Prostate gland (tissue), 2 donors: ENCODE measurements around the gene ELF3. TPM values are rescaled to one million over a fixed set of nuclear protein-coding genes. Genes with fewer than 3 reads are reported as not detected.

Experiments
- DNase-seq: peaks from one replicate; pipeline ENCODE4 v3.0.0-alpha.2; 2019; ENCODE audit warnings: low spot score
- H3K27ac ChIP-seq, 2 donors: fragments of 200-600 bp; sonication (generic); 2 replicates each; pipeline ENCODE4 v1.5.1; 2017 to 2019
- H3K27me3 ChIP-seq: fragments of 200-600 bp; sonication (generic); replicated peaks from 2 replicates; pipeline ENCODE4 v1.5.1; 2019; ENCODE audit not compliant: insufficient read depth
- H3K36me3 ChIP-seq, 2 donors: fragments of 200-600 bp; sonication (generic); 1 replicate in 1 of 2; 2 replicates in 1 of 2; pipeline versions ENCODE4 v1.5.1 to v1.8.1; 2017 to 2019
- H3K4me1 ChIP-seq: fragments of 200-600 bp; sonication (generic); replicated peaks from 2 replicates; pipeline ENCODE4 v1.5.1; 2019
- H3K4me3 ChIP-seq, 2 donors: fragments of 200-600 bp; sonication (generic); 2 replicates each; pipeline ENCODE4 v1.5.1; 2017 to 2019
- H3K9me3 ChIP-seq: fragments of 200-600 bp; sonication (generic); 2 replicates; pipeline ENCODE4 v1.5.1; 2017
- POLR2A ChIP-seq: fragments of 450-650 bp; IDR thresholded peaks from one replicate; pipeline ENCODE4 v1.6.1; 2016; ENCODE audit warnings: antibody characterized with exemption, mild to moderate bottlenecking
- POLR2AphosphoS5 ChIP-seq: sonication (generic); formaldehyde crosslinking; IDR thresholded peaks from one replicate; pipeline ENCODE4 v1.6.1; 2017; ENCODE audit warnings: antibody characterized with exemption
- WGBS: methylation state at CpG from one replicate; pipeline ENCODE4 v1.1.5; 2018; 5-methylcytosine and 5-hydroxymethylcytosine counted together
- intact Hi-C: fragments of 100-400 bp; cut with DNase I; formaldehyde crosslinking; loops from one replicate; pipeline ENCODE4 v1.14.2; 2022
- total RNA-seq, 2 donors: library from RNA; depleted of rRNA; stranded (reverse); fragments of >200 nt; gene quantifications; one replicate each; pipeline ENCODE4 v1.1.0, GENCODE V29; 2016
- TF ChIP-seq, protein P1 (sequence below), 4 experiments: fragments of 200-600 bp in 2 of 4; fragments of 450-650 bp in 2 of 4; sonication (generic) in 2 of 4; IDR thresholded peaks; 1 replicate in 3 of 4; 2 replicates in 1 of 4; pipeline ENCODE4 v1.5.1; 2016 to 2019; ENCODE audit warnings: antibody characterized with exemption in 4 of 4, mild to moderate bottlenecking in 2 of 4, moderate library complexity in 2 of 4

ELF3 gene
- total RNA-seq, 2 donors from 2014 or later: 74.4 to 191 TPM

DNA sequence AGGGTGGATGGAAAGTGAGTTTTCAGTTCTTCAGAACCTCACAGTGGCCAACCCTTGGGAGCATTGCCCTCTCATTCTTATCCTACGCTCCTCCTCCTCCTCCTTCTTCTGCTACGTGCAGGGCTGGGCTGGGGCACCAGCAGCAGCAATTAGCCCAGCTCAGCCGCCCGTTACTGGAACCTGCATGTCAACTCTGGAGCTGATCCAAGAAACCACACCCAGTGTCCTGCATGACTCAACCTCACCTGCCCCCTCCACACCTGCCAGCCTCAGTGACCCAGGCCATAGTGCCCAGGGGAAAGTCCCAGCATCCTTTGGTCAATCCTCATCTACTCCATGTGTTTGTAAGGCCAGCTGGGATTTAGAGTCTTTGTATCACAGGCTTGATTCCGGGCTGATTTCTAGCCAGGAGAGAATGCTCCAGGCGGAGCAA lies 12.6 kb downstream of the ELF3 start:
- DNase-seq: peak; percentile 72
- 45% methylated on average over 6 of the region's 6 CpGs for WGBS
- TF ChIP-seq POLR2AphosphoS5: peak; percentile 34
- TF ChIP-seq POLR2A: no peak
- TF ChIP-seq, protein P1, sequence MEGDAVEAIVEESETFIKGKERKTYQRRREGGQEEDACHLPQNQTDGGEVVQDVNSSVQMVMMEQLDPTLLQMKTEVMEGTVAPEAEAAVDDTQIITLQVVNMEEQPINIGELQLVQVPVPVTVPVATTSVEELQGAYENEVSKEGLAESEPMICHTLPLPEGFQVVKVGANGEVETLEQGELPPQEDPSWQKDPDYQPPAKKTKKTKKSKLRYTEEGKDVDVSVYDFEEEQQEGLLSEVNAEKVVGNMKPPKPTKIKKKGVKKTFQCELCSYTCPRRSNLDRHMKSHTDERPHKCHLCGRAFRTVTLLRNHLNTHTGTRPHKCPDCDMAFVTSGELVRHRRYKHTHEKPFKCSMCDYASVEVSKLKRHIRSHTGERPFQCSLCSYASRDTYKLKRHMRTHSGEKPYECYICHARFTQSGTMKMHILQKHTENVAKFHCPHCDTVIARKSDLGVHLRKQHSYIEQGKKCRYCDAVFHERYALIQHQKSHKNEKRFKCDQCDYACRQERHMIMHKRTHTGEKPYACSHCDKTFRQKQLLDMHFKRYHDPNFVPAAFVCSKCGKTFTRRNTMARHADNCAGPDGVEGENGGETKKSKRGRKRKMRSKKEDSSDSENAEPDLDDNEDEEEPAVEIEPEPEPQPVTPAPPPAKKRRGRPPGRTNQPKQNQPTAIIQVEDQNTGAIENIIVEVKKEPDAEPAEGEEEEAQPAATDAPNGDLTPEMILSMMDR (IDR thresholded peaks at IDR 0.05): no peak

DNA sequence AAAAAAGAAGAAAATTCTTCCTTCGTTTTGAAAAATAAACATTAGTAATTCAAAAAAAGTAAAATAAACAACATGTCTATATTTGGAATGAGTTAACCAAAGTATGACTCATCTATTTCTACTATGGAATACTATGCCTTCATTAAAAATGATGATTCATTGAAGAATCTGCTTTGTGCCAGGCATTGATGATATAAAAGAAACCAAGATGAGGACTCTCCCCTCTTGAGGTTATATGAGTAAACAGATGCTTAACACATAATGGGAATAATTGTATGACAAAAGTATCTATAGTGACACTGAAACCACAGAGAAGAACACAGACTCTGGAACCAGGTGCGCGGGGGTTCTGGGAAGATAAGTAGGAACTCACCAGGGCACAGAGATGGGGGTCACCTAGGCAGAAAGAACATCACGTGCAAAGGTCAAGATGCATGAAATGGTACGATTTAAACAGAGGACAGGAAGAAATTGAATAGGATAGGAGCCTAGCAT lies 18.8 kb downstream of the ELF3 start:
- 73% methylated on average over 5 of the region's 5 CpGs for WGBS
- Histone ChIP-seq H3K27me3 (no peaks in the 10 kb centered on the region), H3K9me3 (no peaks in the 10 kb centered on the region), H3K36me3 (no peaks in the 10 kb centered on the region), H3K4me3 (no peak overlapping the region), H3K4me1 (no peaks in the 10 kb centered on the region), H3K27ac (no peak overlapping the region)
- TF ChIP-seq POLR2AphosphoS5 (no peak), POLR2A (no peak)
- TF ChIP-seq, protein P1 (IDR thresholded peaks at IDR 0.05): no peak
- no peak for DNase-seq
- intact Hi-C loops: no loop called here

More for the DNA sequence above, 12.6 kb downstream of the ELF3 start:
- no peak overlapping the region for H3K4me3 ChIP-seq
- H3K9me3 ChIP-seq: no peaks in the 10 kb centered on the region
- H3K4me1 ChIP-seq: peaks cover 4% of the 10 kb centered on the region
- H3K27ac ChIP-seq: peak overlapping the region in 1 of 2 donors; percentile 7
- no peaks in the 10 kb centered on the region for H3K27me3 ChIP-seq
- H3K36me3 ChIP-seq: no peaks in the 10 kb centered on the region
- intact Hi-C loops: no loop called here

DNA sequence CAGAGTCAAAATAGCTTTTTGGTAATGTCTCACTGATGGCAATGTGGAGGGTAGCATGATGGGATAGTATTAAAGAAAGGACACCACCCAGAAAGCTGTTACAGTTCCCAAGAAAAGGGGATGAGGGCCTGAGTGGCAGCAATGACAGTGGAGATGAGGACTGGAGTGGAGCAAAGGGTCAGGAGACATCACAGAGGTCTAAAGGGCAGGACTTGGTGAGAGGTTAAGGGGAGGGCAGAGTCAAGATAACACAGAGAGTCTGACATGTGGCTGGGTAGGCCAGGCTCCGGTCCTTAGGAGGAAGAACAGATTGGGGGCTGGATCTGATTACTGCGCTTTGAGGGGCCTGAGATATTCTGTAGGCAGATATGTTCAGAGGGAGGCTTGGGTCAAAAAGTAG lies 19.3 kb downstream of the ELF3 start:
- Histone ChIP-seq H3K4me1 (peaks cover 3% of the 10 kb centered on the region), H3K27me3 (no peaks in the 10 kb centered on the region), H3K36me3 (no peaks in the 10 kb centered on the region), H3K4me3 (no peak overlapping the region), H3K27ac (no peak overlapping the region), H3K9me3 (no peaks in the 10 kb centered on the region)
- no peak for DNase-seq
- 93% methylated on average over 2 of the region's 2 CpGs for WGBS
- intact Hi-C loops: no loop called here
- TF ChIP-seq POLR2A: no peak
- TF ChIP-seq POLR2AphosphoS5: no peak
- TF ChIP-seq, protein P1 (IDR thresholded peaks at IDR 0.05): no peak

DNA sequence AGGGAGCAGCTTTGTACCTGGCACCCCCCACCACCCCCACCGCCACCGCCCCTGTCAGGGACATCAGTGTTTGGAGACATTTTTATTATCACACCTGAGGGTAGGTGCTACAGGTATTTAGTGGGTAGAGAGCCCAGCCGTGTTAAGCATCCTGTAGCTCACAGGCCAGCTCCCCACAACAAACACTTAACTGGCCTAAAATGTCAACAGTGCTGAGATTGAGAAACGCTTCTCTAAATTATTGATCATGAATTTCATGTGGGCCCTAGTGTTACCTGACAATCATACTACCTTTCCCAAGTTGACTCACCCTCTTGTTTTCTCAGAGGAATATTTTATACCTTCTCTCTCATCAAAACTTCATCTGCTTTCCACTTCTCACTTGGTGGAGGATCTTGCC lies 21.4 kb downstream of the ELF3 start:
- 59% methylated on average over 4 of the region's 4 CpGs for WGBS
- peaks cover 9% of the 10 kb centered on the region for H3K4me1 ChIP-seq
- DNase-seq: no peak
- no peaks in the 10 kb centered on the region for H3K9me3 ChIP-seq
- no peak overlapping the region for H3K4me3 ChIP-seq
- intact Hi-C loops: no loop called here
- no peak for TF ChIP-seq POLR2AphosphoS5
- no peak for TF ChIP-seq POLR2A
- TF ChIP-seq, protein P1 (IDR thresholded peaks at IDR 0.05): no peak
- H3K36me3 ChIP-seq: no peaks in the 10 kb centered on the region
- H3K27me3 ChIP-seq: no peaks in the 10 kb centered on the region
- peak overlapping the region; percentile 7 to 49 for H3K27ac ChIP-seq

DNA sequence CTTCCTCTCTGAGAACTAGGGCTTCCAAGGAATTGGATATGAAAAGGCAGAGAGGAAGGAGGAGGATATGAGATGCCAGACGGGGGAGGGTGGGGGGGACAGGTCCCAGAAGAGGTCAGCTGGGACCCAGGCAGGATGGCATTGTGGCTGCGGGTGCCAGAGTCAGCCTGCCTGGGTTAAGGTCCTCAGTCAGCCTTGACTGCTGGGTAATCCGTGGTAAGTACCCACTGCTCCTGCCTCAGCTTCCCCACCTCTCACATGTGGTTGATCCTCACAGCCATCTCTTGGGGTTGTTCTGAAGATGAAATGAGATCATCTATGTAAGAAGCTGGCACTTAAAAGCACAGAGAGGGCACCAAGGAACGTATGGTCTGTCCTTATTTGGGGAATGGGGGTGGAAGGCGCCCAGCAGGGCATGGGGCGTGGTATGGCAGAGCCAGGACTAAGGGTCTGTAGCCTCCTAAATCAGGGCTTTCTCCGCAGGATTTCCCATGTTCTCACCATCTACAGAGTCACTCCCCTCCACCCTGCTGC lies 23.8 kb downstream of the ELF3 start:
- 78% methylated on average over 7 of the region's 7 CpGs for WGBS

More for the DNA sequence above, 23.8 kb downstream of the ELF3 start:
- Histone ChIP-seq H3K27ac (peak overlapping the region; percentile 64 to 68), H3K36me3 (no peaks in the 10 kb centered on the region), H3K4me1 (peaks cover 9% of the 10 kb centered on the region), H3K4me3 (no peak overlapping the region), H3K9me3 (no peaks in the 10 kb centered on the region), H3K27me3 (no peaks in the 10 kb centered on the region)
- no peak for DNase-seq
- TF ChIP-seq POLR2A (no peak), POLR2AphosphoS5 (no peak)
- TF ChIP-seq, protein P1 (IDR thresholded peaks at IDR 0.05): no peak
- intact Hi-C loops: no loop called here
